Posterior vena cava (tissue), 2 donors: ENCODE data around the gene PLA2G4B. TPM values are rescaled to one million over a fixed set of nuclear protein-coding genes. Genes with fewer than 3 reads are reported as not detected.

Experiments used
- DNase-seq: peaks from one replicate; pipeline ENCODE4 v3.0.0-alpha.2; 2020; ENCODE audit warnings: low spot score
- intact Hi-C, 2 donors: fragments of 100-400 bp; cut with DNase I; formaldehyde crosslinking; loops; one replicate each; pipeline versions ENCODE4 v1.14.1 to v1.14.2; 2022 to 2023
- total RNA-seq, 2 donors: library from RNA; stranded (reverse); fragmentation: NEBNext Ultra II Directional; extraction: Animal tissue kit (Norgen Biotek cat#: 25700); gene quantifications; one replicate each; pipeline ENCODE4 v1.2.1, GENCODE V29; 2021
- donor health status: DM: yes; HTN: yes; CAD: no.
- donor health status: DM: yes; HTN: yes; CAD: no.

The PLA2G4B gene
- total RNA-seq, 2 donors from 2014 or later = 1.5 to 4.0 TPM

GRCh38 chr15:41879321-41879845 lies 40.7 kb downstream of the PLA2G4B start:
- intact Hi-C loops = no loop called here
- no peak for DNase-seq

GRCh38 chr15:41880156-41880877 lies 41.7 kb downstream of the PLA2G4B start:
- no peak for DNase-seq
- intact Hi-C loops = no loop called here

- DNase-seq = no peak
- intact Hi-C loops = no loop called here
Observed at GRCh38 chr15:41881086-41881485, 42.4 kb downstream of the PLA2G4B start.

- intact Hi-C loops = no loop called here
- no peak for DNase-seq
Observed at GRCh38 chr15:41881550-41881919, 42.9 kb downstream of the PLA2G4B start.

GRCh38 chr15:41881920-41882688 lies 43.5 kb downstream of the PLA2G4B start:
- intact Hi-C loops = no loop called here

GRCh38 chr15:41882689-41883483 lies 44.2 kb downstream of the PLA2G4B start:
- intact Hi-C loops = no loop called here
- DNase-seq = no peak

More at GRCh38 chr15:41881920-41882688, 43.5 kb downstream of the PLA2G4B start:
- no peak for DNase-seq

- no peak for DNase-seq
- intact Hi-C loops = no loop called here
Observed at GRCh38 chr15:41883484-41883825, 44.8 kb downstream of the PLA2G4B start.

- intact Hi-C loops = no loop called here
- no peak for DNase-seq
Observed at GRCh38 chr15:41884458-41884857, 45.8 kb downstream of the PLA2G4B start.

- no peak for DNase-seq
- intact Hi-C loops = no loop called here
Observed at GRCh38 chr15:41885321-41885720, 46.7 kb downstream of the PLA2G4B start.

GRCh38 chr15:41885841-41886240 lies 47.2 kb downstream of the PLA2G4B start:
- intact Hi-C loops = no loop called here
- no peak for DNase-seq

- no peak for DNase-seq
- intact Hi-C loops = no loop called here
Observed at GRCh38 chr15:41886741-41887140, 48.1 kb downstream of the PLA2G4B start.

GRCh38 chr15:41887161-41887560 lies 48.5 kb downstream of the PLA2G4B start:
- intact Hi-C loops = no loop called here
- DNase-seq = no peak

GRCh38 chr15:41887893-41888292 lies 49.2 kb downstream of the PLA2G4B start:
- intact Hi-C loops = no loop called here
- DNase-seq = no peak

GRCh38 chr15:41888662-41889253 lies 50.1 kb downstream of the PLA2G4B start:
- intact Hi-C loops = no loop called here
- DNase-seq = no peak

GRCh38 chr15:41890050-41890690 lies 51.5 kb downstream of the PLA2G4B start:
- intact Hi-C loops = loop anchor here in 1 of 2 donors (10.0 kb wide), 1 partner anchor 1185 kb away; no protein-coding TSS in a partner anchor
- no peak for DNase-seq

- intact Hi-C loops = loop anchor here in 1 of 2 donors (10.0 kb wide), 1 partner anchor 1186 kb away; no protein-coding TSS in a partner anchor
- DNase-seq = no peak
Observed at GRCh38 chr15:41891226-41891625, 52.6 kb downstream of the PLA2G4B start.

- intact Hi-C loops = loop anchor here in 1 of 2 donors (10.0 kb wide), 1 partner anchor 1187 kb away; no protein-coding TSS in a partner anchor
- no peak for DNase-seq
Observed at GRCh38 chr15:41891946-41892345, 53.3 kb downstream of the PLA2G4B start.

GRCh38 chr15:41892621-41893421 lies 54.2 kb downstream of the PLA2G4B start:
- no peak for DNase-seq
- intact Hi-C loops = loop anchor here in 1 of 2 donors (10.0 kb wide), 1 partner anchor 1188 kb away; no protein-coding TSS in a partner anchor
